Measurements from ENCODE around the gene DCAF8L1. TPM values are rescaled to one million over a fixed set of nuclear protein-coding genes. Genes with fewer than 3 reads are reported as not detected.

The DCAF8L1 gene
- total RNA-seq, 4 donors from 2014 or later = not detected

DNA sequence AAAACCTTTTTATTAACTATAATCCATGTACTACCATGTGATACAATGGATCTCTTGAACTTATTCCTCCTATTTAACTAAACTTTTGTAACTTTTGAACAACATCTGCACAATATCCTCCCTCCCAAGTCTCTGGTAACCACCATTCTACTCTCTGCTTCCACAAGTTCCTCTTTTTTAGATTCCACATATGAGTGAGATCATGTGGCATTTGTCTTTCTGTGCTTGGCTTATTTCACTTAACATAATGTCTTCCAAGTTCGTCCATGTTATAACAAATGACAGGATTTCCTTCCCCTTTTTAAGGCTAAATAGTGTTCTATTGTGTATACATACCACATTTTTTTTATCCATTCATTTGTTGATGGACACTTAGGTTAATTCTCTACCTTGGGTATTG, 28.1 kb downstream of the DCAF8L1 start:
- Histone ChIP-seq H3K4me3 (no peak overlapping the region), H3K27ac (no peak overlapping the region), H3K4me1 (no peaks in the 10 kb centered on the region), H3K27me3 (no peaks in the 10 kb centered on the region), H3K9me3 (no peaks in the 10 kb centered on the region), H3K36me3 (no peaks in the 10 kb centered on the region)
- TF ChIP-seq, protein P1, sequence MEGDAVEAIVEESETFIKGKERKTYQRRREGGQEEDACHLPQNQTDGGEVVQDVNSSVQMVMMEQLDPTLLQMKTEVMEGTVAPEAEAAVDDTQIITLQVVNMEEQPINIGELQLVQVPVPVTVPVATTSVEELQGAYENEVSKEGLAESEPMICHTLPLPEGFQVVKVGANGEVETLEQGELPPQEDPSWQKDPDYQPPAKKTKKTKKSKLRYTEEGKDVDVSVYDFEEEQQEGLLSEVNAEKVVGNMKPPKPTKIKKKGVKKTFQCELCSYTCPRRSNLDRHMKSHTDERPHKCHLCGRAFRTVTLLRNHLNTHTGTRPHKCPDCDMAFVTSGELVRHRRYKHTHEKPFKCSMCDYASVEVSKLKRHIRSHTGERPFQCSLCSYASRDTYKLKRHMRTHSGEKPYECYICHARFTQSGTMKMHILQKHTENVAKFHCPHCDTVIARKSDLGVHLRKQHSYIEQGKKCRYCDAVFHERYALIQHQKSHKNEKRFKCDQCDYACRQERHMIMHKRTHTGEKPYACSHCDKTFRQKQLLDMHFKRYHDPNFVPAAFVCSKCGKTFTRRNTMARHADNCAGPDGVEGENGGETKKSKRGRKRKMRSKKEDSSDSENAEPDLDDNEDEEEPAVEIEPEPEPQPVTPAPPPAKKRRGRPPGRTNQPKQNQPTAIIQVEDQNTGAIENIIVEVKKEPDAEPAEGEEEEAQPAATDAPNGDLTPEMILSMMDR (IDR thresholded peaks at IDR 0.05) = no peak
- no peak for TF ChIP-seq POLR2A (IDR thresholded peaks at IDR 0.05)
- DNase-seq = no peak

DNA sequence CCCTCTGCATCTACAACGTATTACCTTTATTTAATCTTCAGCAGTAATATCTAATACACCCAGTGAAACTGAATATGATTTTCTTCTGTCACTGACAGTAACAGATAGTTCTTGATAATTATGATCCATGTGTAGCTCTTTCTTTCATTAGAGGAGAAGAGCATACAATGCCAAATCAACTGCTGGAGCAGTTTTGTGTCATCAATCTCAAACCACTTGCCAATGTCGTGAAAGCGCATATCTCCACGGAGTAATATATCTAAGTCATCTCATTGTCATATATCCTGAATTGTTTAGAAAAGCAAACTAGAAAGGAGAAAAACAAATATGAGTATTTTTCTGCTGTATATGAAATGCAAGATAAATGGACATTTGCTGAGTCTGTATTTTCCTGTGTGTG, 47.9 kb downstream of the DCAF8L1 start:
- Histone ChIP-seq H3K4me3 (no peak overlapping the region), H3K27me3 (no peaks in the 10 kb centered on the region), H3K36me3 (no peaks in the 10 kb centered on the region), H3K9me3 (no peaks in the 10 kb centered on the region), H3K4me1 (no peaks in the 10 kb centered on the region), H3K27ac (no peak overlapping the region)
- DNase-seq = no peak
- TF ChIP-seq POLR2A (IDR thresholded peaks at IDR 0.05) = no peak
- TF ChIP-seq, protein P1 (IDR thresholded peaks at IDR 0.05) = no peak

Other genes with a start within 250 kb of the DCAF8L1 start
- not detected for gene MAGEB10, start 173.5 kb downstream of the DCAF8L1 start, total RNA-seq

Measured in Peyer's patch (tissue), 4 donors.